ENCODE measurements around the gene ZNF775. TPM values are rescaled to one million over a fixed set of nuclear protein-coding genes. Genes with fewer than 3 reads are reported as not detected.

The ZNF775 gene
- total and polyA plus RNA-seq, 8 donors, result 4.0 to 11.7 (median 5.8) TPM

DNA sequence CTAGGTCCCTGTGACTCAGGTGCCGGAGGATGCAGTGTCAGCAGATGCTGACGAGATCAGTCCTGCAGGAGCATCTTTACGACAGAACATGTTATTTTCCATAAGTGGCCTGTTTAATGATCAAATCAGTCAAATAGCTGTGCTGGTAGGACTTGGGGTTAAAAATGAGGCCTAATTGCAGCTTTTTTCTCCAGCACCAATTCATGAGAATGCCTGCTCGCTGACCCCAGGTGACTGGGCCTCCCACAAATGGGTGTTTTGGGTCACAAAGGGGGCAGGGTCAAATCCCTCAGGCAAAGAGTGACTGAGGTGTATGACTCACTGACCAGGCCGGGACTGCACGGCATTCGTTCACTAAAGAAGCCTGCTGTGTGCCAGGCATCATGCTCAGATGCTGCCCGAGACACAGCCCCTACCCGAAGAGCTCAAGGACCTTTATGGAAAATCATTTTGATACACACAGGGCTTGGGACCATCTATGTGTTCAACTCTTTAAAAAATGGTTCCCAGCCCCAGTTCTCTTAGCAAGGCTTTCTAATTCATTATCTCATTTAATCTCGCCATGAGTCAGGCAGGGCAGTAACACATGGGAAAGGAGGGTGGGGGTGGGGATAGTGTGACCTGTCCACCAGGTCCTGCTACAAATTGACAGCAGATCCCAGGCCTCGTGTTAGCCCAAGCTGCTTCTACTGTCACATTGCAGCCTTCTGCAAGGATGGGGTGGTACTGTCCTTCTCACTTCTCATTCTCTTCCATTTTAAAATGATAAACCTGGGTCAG is 21.1 kb downstream of the ZNF775 start:
- TF ChIP-seq, protein P1, sequence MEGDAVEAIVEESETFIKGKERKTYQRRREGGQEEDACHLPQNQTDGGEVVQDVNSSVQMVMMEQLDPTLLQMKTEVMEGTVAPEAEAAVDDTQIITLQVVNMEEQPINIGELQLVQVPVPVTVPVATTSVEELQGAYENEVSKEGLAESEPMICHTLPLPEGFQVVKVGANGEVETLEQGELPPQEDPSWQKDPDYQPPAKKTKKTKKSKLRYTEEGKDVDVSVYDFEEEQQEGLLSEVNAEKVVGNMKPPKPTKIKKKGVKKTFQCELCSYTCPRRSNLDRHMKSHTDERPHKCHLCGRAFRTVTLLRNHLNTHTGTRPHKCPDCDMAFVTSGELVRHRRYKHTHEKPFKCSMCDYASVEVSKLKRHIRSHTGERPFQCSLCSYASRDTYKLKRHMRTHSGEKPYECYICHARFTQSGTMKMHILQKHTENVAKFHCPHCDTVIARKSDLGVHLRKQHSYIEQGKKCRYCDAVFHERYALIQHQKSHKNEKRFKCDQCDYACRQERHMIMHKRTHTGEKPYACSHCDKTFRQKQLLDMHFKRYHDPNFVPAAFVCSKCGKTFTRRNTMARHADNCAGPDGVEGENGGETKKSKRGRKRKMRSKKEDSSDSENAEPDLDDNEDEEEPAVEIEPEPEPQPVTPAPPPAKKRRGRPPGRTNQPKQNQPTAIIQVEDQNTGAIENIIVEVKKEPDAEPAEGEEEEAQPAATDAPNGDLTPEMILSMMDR (IDR thresholded peaks at IDR 0.05), result no peak
- peaks cover 0 to 23% of the 10 kb centered on the region in 2 donors for H3K36me3 ChIP-seq
- H3K27me3 ChIP-seq, result no peaks in the 10 kb centered on the region
- intact Hi-C loops (cut with DNase I), result no loop called here
- peaks cover 6 to 10% of the 10 kb centered on the region in 2 donors for H3K4me1 ChIP-seq
- no peaks in the 10 kb centered on the region for H3K9me3 ChIP-seq
- ATAC-seq, result no peak
- DNase-seq, result peak in 1 of 4 donors; percentile 41
- H3K27ac ChIP-seq, result no peak overlapping the region
- H3K4me3 ChIP-seq, result no peak overlapping the region

DNA sequence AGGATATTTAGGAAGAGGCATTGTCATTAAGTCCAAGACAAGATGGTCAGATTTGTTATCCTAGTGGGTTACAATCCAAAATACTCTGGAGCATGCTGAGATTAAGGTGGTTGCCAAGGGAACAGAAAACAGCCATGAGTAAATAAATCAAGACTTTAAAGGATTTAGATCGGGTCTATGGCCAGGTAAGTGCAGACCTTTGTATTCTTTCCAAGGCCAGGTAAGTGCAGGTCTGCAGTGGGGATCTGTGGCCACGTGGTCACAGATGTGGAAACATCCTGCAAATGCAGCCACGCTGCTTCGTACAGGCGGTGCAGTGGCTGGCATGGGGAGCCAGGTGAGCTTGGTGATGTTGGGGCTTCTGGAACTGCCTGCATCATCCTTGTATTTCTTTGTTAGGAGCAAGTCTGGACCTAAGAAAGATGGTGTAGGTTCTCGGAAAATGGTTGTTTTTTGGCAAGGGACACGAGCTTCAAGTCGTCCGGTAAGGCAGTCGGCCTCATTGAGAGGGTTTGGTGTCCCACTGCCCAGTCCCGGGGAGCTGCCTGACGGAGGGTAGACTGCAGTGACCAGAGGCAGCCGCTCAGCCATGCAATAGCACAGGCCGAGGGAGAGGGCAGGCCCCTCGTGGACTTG is 21.8 kb downstream of the ZNF775 start:
- no peak for ATAC-seq
- Histone ChIP-seq H3K36me3 (peaks cover 0 to 23% of the 10 kb centered on the region in 2 donors), H3K9me3 (no peaks in the 10 kb centered on the region), H3K27ac (no peak overlapping the region), H3K4me1 (peaks cover 6 to 15% of the 10 kb centered on the region in 2 donors), H3K4me3 (no peak overlapping the region), H3K27me3 (no peaks in the 10 kb centered on the region)
- intact Hi-C loops (cut with DNase I), result no loop called here
- TF ChIP-seq, protein P1 (IDR thresholded peaks at IDR 0.05), result no peak
- peak in 1 of 4 donors; percentile 57 for DNase-seq

DNA sequence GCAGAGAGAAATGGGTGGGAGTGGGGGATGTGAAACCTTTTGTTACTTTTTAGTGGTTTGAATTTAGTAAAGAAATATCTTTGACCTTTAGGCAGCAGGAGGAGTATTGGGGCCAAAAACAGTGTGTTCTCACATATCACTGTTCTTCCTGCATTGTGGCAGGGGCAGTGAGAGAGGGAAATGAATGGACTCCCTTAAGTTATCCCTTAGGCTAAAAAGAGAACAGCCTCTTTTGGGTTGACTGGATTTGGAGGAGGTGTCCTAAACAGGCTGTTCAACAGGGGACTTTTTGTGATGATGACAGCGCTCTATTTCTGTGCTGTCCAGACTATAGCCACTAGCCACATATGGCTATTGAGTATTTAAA is 22.3 kb downstream of the ZNF775 start:
- Histone ChIP-seq H3K9me3 (no peaks in the 10 kb centered on the region), H3K36me3 (peaks cover 0 to 22% of the 10 kb centered on the region in 2 donors), H3K27ac (no peak overlapping the region), H3K27me3 (no peaks in the 10 kb centered on the region), H3K4me3 (no peak overlapping the region), H3K4me1 (peaks cover 6 to 20% of the 10 kb centered on the region in 2 donors)
- no peak for DNase-seq
- intact Hi-C loops (cut with DNase I), result no loop called here
- ATAC-seq, result no peak
- TF ChIP-seq, protein P1 (IDR thresholded peaks at IDR 0.05), result no peak

DNA sequence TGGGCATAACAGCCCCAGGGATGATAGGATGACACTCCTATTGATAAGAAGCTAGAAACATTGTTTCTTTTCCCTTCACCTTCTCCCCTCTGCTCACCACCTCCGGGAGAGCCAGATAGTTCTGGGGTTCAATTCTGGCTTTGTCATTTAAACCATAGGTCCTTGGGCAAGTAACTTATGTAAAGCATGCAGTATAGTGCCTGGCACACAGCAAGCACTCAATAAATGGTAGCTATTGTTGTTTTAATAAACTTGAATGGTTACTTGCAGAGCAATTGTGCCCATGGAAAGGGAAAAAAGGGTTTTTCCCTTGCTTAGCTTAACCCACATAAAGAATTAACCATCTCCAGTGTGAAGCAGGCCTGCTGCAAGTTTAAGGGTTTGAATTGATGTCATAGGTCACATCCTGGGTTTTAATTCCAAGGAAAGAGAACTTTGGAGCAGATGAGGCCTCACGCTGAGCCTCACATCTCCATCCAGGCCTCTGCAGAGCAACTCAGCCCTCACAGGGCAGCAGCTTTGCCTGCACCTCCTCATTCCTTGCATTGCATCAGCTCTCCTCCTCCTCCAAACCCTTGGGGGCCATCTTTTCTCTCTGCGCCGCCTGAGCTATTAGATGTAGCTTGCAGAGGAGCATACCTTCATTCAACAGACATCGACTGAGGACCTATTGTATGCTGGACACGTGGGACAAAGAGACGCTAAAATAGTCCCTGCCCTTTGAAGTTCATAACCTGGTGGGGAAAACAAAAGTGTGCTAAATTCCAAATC is 22.9 kb downstream of the ZNF775 start:
- TF ChIP-seq, protein P1 (IDR thresholded peaks at IDR 0.05), result no peak
- ATAC-seq, result no peak
- Histone ChIP-seq H3K4me1 (peaks cover 6 to 26% of the 10 kb centered on the region in 2 donors), H3K27ac (no peak overlapping the region), H3K27me3 (no peaks in the 10 kb centered on the region), H3K9me3 (no peaks in the 10 kb centered on the region), H3K4me3 (no peak overlapping the region), H3K36me3 (peaks cover 0 to 16% of the 10 kb centered on the region in 2 donors)
- DNase-seq, result no peak
- intact Hi-C loops (cut with DNase I), result no loop called here
